Measurements from ENCODE around the gene SNX20.

SNX20 gene

GRCh38 chr16:50653633-50654519 lies 27.2 kb downstream of the SNX20 start:
- no peak for DNase-seq

GRCh38 chr16:50652836-50653425 lies 28.2 kb downstream of the SNX20 start:
- no peak for DNase-seq

- DNase-seq = no peak
These were observed 29.2 kb downstream of the SNX20 start for GRCh38 chr16:50651835-50652438.

DNA sequence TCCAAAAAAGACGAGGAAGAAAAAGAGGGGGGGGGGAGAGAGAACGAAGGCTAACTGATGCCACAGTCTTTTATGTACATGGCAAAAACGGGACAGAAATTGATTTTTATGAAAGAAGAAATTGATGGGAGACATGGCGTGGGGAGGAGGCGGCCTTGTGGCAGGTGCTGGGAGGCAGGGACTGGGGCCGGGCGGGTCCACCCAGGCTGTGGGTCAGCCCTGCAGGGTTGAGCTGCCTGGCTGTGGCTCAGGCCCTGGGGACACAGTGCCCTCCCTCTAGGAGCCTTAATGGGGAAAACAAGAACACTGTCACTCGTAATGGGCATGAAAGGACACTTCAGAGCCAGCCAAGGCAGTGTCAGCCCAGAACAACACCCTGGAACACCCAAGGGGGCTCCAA lies 34.8 kb downstream of the SNX20 start:
- DNase-seq = no peak

DNA sequence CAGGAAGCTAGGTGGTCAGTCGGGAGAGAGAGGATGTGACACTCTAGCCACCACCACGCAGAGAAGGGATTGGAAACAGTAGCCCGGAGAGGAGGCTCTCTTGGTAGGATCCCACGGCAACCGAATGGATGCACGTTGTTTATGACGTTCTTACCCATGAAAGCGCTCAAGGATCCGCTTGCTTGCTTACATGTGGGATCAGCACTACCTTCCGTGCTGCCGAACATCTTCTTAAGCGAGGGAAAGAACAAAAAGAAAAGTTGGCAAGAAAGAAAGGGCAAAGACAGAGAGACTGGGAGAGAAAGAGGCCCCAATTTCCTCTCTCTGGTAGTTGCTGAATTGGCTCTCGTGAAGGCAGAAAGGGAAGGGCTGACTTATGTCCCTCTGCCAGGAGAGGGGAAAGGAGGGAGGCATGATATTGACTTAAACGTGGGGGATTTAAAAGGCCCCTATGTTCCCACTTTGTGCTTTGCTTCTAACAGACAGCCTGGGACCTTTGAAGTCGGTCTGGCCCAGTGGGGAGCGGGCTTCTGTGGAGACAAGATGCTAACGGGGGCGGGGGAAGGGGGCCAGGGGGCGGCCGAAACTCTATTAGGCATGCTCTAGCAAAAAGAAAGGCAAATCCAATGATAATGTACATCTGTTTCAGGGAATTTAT lies 35.4 kb downstream of the SNX20 start:
- DNase-seq = no peak

DNA sequence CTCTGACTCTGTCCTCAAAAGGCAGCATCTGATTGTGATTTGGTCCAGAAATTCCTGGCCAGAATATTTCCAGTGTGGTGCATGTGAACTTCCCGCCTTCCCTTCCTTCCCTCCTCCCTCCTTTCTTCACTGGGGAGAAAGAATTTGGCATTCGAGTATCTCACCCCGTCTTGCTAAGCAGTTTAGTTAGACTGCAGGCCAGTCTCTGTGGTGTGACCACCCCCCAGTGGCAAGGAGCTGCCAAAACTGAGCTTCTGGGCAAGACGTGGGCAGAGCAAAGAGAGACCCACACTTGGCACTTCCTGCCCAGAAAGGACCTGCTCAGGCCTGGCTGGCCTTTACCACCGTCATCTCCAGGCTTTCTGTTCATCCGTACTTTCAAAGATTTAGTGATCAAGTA lies 36.4 kb downstream of the SNX20 start:
- no peak for DNase-seq

GRCh38 chr16:50644245-50644644 lies 36.9 kb downstream of the SNX20 start:
- no peak for DNase-seq

GRCh38 chr16:50643192-50643591 lies 37.9 kb downstream of the SNX20 start:
- no peak for DNase-seq

DNA sequence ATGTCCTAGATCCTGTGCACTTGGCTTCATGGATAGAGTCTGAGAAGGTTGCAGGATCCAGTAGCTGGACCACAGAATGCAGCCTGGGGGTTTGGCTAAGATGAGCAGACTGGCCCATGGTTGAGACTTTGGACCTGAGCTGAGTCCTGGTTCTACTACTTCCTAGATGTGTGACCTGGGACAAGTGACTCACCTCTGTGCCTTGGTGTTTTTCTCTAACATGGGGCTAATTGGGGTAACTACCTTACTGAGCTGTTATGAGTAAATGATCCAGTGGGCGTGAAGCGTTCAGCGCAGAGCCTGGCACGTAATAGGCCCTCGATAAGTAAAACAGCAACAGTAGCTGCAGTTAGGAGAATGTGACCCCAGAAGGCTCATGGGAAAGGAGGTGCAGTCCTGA lies 38.8 kb downstream of the SNX20 start:
- DNase-seq = no peak

- no peak for DNase-seq
These were observed 39.3 kb downstream of the SNX20 start for GRCh38 chr16:50641818-50642187.

DNA sequence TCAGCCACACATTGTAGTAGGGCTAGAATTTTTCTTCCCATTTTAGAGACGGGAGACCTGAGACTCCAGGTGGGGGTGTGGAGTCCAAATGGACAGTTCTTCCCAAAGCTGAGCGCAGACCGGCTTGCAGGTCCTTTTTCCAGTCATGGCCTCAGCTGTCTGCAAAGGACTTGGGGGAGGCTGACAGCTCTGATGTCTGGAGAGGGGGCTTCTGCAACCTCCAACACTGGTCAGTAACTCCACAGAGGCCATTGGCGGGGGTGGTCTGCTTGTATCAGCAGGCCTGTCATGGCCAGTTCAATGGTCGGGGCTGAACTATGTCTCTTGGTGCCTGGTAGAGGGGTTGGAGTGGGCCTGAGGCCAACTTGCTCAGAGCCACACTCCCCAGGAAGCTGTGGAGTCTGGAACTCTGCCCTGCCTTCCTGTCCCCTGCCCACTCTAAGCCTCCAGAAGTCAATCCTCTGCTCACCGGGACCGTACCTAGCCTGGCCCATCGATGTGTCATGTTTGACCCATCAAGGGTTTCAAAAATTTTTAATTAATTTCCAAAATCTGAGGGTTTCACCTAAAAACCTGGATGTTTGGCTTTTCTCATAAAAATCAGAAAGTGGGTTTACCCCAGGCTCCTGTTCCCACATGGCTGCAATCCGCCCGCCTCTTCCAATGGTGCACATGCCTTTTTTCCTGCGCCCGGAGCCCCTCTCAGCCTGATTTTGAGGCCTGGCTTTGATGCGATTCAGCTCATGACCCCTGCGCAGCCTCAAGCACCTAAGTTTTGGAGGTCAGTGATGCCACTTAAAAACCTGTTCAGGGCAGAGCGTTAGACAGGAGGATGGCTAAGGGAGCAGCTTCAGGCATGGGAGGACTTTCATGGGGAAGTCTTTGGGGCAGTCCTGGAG lies 39.9 kb downstream of the SNX20 start:
- no peak for DNase-seq

DNA sequence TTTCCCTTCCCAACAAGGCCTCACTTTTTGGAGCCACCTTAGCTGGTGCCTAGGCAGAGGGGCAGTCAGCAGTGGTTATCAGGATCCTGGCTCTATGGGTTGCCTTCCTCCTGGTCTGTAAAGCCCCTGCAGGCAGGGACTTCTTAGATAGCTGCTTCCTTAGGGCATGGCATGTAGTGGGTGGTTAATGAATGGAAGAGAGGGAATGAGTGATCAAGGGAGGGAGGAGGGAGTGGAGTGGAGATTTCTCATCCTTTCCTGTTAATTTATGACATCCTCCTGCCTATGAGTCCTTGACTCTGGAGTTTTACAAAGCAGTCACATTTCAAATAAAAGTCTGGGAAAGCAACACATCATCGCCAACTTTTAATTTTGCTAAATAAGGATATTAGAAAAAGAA lies 40.7 kb downstream of the SNX20 start:
- DNase-seq = no peak

- DNase-seq = no peak
These were observed 42.1 kb downstream of the SNX20 start for GRCh38 chr16:50638816-50639670.

DNA sequence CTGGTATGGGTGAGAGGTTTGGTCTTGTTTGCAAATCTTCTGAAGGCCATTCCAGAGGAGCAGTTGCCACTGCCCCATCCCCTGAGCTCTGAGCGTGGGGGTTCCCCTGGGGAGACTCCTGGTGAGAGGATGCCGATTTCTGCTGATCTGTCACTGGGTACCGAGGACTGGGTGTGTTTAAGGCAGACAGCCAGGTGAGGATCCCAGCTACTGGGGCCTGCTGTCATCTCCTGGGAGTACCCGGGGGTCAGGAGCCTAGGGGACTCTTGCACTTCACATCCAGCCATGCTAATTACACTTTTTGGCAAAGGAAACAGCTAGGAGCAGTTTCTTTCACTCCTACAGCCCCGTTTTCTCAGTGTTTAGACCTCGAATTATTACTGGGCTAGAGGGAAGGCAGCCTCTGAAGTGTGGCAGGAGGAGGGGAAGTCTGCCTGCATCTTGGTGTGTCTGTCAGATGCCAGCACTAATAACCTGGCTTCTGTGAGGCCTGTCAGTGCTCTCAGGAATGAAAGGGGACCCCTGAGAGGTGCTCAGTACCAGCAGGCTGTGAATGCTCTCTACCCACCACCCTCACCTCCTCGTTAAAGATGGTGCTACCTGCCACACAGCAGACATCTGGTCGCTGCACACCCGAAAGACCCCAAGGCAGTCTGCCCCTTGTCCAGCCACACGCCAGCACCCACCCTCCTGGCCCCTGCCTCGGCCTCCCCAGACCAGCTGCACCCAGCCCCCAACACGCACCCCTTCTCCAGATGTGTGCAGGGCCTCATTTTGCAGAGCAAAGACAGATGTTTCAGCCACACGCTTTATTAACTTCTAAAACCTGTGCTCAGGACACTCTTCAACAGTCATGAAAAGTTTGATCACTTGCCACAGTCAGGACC lies 43.2 kb downstream of the SNX20 start:
- no peak for DNase-seq

GRCh38 chr16:50636753-50637374 lies 44.2 kb downstream of the SNX20 start:
- no peak for DNase-seq

- no peak for DNase-seq
These were observed 45.4 kb downstream of the SNX20 start for GRCh38 chr16:50635505-50636392.

DNA sequence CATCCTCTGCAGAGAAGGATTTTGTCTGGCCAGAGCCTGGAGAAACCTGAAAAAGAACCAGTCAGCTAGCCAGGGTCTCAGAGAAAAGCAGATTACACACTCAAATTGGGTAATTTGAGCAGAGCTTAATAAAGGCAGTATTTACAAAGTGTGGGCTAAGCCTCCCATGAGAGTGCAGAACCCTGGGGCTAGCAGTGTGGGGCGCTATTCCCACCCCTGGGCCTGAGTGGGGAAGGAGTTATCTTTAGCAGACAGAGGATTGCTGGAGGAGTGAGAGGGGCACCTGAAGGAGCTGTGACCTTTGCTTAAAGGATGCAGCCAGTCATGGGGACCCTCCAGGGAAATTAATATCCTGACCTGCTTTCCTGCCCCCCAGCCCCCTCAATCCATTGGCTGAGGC lies 46.2 kb downstream of the SNX20 start:
- DNase-seq = no peak

GRCh38 chr16:50634090-50634489 lies 47.0 kb downstream of the SNX20 start:
- DNase-seq = no peak

Data from NCI-H1105 treated with DMSO at 0.1 percent for 48 hours (cell line).